GM19239 (cell line): ENCODE results near the gene ABCF3.
"Not testable (repeated sequence)": the region's sequence is repeated elsewhere in the genome, so short reads cannot be mapped to it uniquely, and the experiment has no call there.

Source experiments
- DNase-seq: peaks from one replicate; pipeline ENCODE4 v3.0.0; 2011; ENCODE audit warnings: low spot score; ENCODE audit not compliant: insufficient read length
- FAIRE-seq: peaks from 2 replicates; lab custom pipeline; 2011; peaks lifted over from hg19 to GRCh38; lab: Jason Lieb, UNC

ABCF3 gene

DNA sequence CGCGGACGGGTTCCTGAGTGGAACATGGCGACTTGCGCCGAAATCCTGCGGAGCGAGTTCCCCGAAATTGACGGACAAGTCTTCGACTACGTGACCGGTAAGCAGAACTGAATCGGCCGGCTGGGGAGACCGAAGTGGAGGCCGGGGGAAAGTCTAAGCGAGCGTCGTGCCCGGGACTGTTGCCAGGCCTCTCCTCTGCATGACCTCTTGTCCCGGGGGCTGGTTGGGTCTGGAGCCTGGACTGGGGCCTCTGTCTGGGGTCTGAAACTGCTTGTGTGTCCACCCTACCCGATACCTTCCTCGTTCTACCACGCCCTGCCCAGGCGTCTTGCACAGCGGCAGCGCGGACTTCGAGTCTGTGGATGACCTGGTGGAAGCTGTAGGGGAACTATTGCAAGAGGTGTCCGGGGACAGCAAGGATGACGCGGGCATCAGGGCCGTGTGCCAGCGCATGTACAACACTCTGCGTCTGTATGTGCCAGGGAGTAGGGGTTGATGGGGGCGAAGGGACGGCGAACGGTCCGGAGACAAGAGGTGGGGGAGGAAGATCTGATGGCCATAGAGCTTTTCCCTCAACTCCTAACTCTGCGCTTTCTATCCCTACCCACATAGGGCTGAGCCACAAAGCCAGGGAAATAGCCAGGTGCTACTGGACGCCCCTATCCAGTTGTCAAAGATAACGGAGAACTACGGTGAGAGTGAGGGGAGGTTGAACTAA lies at the start of gene ABCF3:
Gene ABCF3 (plus strand): TSS at position 16 of the 718 bp plus-strand sequence. CDS start 9 bp downstream, at position 25.
- DNase-seq = no peak
- FAIRE-seq = peak; percentile 28

DNA sequence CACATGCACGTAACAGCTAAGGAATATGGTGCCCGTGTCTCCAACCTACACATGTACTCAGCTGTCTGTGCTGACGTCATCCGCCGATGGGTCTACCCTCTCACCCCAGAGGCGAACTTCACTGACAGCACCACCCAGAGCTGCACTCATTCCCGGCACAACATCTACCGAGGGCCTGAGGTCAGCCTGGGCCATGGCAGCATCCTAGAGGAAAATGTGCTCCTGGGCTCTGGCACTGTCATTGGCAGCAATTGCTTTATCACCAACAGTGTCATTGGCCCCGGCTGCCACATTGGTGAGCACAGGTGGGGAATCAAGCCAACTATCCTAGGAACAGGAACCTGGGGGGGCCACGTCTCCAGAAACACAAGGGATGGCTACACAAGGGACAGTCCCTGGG lies 45.6 kb upstream of the ABCF3 start:
- DNase-seq = no peak
- no peak for FAIRE-seq

- DNase-seq (no peak), FAIRE-seq (no peak)
Observed at GRCh38 chr3:184142199-184142598, 43.8 kb upstream of the ABCF3 start.

DNA sequence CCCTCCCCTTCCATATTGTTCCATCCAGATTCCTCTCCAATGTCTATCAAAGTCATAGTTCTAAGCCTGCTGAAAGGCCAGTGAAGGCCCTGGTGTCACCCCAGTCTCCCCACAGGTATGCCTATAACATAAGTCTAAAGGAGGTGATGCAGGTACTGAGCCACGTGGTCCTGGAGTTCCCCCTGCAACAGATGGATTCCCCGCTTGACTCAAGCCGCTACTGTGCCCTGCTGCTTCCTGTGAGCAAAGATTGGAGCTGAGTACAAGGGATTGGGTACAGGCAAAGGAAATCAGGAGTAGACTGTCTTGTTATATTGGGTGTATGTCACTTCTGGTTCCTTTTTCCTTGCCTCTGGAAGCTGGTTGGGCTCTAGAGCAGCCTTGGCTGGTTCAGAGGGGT lies 42.7 kb upstream of the ABCF3 start:
- no peak for DNase-seq
- no peak for FAIRE-seq

DNA sequence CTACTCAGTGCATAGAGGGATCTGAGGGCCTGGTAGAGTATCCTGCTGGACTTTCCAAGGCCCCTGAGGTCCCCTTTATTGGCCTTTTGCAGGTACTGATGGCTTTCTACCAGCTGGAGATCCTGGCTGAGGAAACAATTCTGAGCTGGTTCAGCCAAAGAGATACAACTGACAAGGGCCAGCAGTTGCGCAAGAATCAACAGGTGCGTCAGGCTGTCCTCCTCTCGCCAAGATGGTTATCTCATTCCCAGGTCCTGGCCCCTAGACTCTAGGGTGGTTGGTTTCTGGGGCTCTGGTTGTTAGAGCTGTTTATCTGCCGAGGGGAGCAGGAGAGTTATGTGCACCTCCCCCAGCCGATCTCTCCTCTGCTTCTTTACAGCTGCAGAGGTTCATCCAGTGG lies 41.5 kb upstream of the ABCF3 start:
- FAIRE-seq (no peak), DNase-seq (no peak)

DNA sequence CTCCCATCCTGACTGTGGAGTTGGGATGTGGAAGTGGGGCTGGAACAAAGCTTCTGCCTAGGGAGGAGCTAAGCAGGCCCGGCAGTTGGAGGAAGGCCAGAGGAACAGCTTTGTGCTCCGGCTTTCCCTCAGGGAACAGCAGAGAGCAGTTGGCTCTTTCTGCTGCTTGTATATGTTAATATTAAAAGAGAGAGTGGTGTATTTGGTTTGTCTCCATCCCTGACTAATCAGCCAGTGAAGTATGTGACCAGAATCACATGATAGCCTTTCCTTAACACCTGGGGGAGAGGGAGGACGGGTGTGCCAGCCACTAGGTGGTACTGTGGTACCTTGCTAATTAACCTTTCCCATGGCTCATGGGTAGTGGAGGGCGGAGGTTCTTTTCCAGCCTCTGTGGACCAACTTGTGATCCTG lies 40.9 kb upstream of the ABCF3 start:
- no peak for FAIRE-seq
- no peak for DNase-seq

DNA sequence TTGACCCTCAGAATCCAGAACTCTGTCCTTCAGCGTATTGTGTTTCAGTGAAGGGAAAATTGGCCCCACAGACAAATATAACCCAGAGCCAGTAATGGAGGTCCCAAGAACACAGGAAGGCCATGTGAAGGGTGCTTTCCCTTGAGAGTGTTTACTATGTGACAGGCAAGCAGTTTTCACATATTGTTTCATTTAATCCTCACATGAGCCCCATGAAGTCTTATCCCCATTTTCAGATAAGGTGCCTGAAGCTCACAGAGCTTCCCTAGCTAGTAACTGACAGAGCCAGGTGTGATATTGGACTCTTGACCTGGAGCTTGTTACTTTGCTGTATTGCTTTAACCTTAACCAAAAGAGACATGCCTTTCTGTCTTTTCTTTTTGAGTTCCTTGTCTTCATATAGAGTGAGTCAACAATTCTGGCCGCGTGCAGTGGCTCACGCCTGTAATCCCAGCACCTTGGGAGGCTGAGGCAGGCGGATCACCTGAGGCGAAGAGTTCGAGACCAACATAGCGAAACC lies 40.2 kb upstream of the ABCF3 start:
- FAIRE-seq = no peak
- DNase-seq = no peak

- no peak for FAIRE-seq
- no peak for DNase-seq
Observed at GRCh38 chr3:184148076-184148475, 37.9 kb upstream of the ABCF3 start.

DNA sequence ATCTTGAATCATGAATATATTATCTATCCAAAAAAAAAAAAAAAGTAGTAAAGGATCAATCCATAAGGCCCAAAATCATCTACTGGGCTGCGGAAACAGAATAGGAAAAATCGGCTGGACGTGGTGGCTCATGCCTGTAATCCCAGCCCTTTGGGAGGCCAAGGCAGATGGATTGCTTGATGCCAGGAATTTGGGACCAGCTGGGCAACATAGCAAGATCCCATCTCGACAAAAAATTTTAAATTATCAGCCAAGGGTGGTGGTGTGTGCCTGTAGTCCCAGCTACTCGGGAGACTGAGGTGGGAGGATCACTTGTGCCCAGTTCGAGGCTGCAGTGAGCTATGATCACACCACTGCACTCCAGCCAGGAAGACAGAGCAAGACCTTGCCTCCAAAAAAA lies 36.9 kb upstream of the ABCF3 start:
- DNase-seq (no peak), FAIRE-seq (no peak)

DNA sequence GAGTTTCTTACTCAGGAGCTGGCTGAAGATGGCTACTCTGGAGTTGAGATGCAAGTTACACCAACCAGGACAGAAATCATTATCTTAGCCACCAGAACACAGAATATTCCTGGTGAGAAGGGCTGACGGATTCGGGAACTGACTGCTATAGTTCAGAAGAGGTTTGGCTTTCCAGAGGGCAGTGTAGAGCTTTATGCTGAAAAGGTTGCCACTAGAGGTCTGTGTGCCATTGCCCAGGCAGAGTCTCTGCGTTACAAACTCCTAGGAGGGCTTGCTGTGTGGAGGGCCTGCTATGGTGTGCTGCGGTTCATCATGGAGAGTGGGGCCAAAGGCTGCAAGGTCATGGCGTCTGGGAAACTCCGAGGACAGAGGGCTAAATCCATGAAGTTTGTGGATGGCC lies 36.2 kb upstream of the ABCF3 start:
- not testable (repeated sequence) for DNase-seq, FAIRE-seq

DNA sequence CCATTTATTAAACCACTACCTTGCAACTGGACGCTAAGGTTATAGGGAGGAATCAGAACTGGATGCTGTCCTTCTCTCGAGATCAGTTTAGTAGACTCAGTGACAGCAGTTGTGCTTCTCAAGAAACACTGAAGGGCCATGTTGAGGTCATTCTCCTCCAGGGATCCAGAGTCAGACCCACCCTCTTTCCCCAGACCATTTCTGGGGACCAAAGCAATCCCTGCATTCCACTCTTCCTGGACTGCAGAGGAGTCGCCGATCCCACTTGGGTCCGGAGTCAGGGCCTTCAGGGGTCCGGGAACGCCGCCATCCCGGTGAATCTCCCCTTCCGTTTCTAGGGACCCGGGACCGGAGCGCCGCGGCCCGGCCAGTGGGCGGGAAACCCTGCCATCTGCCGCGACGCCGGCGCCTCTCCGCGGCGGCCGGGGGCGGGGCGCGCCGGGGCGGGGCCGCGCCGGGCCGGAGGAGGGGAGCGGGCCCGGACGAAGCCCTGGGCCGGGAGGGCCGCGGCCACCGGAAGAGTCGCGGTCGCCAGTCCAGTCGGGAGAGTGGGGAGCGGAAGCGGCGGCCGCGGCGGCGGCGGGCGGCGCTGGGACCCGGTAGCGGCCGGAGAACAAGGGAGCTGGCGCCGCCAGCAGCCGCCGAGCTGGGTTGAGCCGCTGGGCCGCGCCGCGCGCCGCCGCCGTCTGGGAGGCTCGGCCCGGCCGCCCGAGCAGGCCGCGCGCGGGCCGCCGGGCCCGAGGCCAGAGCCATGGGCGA lies 30.9 kb upstream of the ABCF3 start, which contains the start of gene DVL3:
Gene DVL3 (plus strand): TSS at position 493 of the 759 bp plus-strand sequence. CDS start 259 bp downstream, at position 752.
- peak; percentile 94 for DNase-seq

GRCh38 chr3:184155644-184156521 lies 30.1 kb upstream of the ABCF3 start:
- DNase-seq = peak; percentile 56
- FAIRE-seq = no peak

More for the DNA sequence above, 30.9 kb upstream of the ABCF3 start, which contains the start of gene DVL3:
- no peak for FAIRE-seq

DNA sequence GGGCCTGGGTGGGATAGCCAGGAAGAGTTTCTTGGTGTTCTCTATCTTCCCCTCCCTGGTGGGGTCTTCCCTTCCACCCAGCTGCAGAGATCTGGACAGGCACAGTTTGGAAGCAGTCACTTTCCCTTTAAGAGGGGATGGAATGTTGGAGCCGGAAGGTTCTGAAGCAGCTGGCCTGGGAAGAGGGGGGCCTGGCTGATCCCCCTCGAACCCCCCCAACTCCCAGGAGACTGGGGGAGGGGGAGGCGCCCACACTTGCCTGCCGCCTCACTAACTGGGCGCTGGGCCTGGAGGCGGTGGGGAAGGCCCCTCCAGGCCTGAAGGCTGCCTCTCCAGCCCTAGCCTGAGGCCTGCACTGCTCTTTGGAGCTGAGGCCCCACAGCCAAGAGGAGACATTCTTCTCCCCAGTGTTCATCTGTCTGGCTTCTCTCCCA lies 29.5 kb upstream of the ABCF3 start:
- no peak for FAIRE-seq
- DNase-seq = no peak

- DNase-seq (no peak), FAIRE-seq (no peak)
Observed at GRCh38 chr3:184157206-184157605, 28.8 kb upstream of the ABCF3 start.

- FAIRE-seq = no peak
Observed at GRCh38 chr3:184158404-184158803, 27.6 kb upstream of the ABCF3 start.

GRCh38 chr3:184160456-184160855 lies 25.5 kb upstream of the ABCF3 start:
- DNase-seq (no peak), FAIRE-seq (no peak)

More at GRCh38 chr3:184158404-184158803, 27.6 kb upstream of the ABCF3 start:
- no peak for DNase-seq

DNA sequence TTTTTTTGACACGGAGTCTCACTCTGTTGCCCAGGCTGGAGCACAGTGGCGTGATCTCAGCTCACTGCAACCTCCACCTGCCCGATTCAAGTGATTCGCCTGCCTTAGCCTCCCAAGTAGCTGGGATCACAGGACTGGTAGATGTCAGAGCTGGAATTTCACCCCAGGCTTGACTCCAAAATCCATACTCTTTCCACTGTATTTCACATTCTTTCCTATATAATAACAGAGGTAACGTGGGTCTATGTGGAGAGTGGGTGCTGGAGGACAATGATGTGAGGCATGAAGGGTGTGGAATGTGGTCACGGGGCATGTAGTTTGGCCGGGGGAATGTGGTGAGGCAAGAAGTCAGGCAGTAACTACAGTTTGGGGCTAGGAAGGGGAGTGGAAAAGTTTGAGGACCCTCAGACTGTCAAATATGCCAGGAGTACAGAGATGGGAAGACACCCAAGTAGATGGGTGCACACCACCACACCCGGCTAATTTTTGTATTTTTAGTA lies 23.4 kb upstream of the ABCF3 start:
- FAIRE-seq, DNase-seq: not testable (repeated sequence)

DNA sequence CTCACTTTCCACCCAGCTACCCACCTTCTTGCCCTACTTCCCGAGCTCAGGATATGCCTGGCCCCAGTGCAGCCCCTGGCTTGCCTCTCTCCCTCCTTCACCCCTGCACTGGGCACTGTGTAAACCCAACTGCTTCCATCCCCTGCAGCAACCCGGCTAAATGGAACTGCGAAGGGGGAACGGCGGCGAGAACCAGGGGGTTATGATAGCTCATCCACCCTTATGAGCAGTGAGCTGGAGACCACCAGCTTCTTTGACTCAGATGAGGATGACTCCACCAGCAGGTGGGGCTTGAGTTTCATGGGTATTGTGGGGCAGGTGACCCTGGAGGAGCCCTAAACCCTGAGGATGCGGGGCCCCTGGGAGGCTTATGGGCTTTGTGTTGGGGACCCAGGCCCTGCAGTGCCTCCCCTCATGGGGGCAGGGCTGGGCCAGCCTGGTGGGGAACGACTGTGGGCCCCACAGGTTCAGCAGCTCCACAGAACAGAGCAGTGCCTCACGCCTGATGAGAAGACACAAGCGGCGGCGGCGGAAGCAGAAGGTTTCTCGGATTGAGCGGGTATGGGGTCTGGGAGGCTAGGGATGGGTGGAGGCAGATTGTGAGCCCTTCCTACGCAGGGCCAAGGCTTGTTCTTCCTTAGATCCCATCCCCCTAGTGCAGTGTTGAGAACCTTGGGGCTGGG lies 21.2 kb upstream of the ABCF3 start:
- FAIRE-seq (no peak), DNase-seq (no peak)

GRCh38 chr3:184165543-184165942 lies 20.5 kb upstream of the ABCF3 start:
- DNase-seq (no peak), FAIRE-seq (no peak)
